ENCODE results near the gene BMPER. TPM values are rescaled to one million over a fixed set of nuclear protein-coding genes. Genes with fewer than 3 reads are reported as not detected.

BMPER gene
- total RNA-seq, 4 donors from 2014 or later, result 1.0 to 22.5 (median 12.0) TPM

GRCh38 chr7:34061149-34061548 is 155.8 kb downstream of the BMPER start:
- Histone ChIP-seq H3K36me3 (peaks cover 0 to under 1% of the 10 kb centered on the region in 2 donors), H3K27ac (no peak overlapping the region), H3K4me1 (peaks cover 0 to 36% (median 2%) of the 10 kb centered on the region in 3 donors), H3K4me3 (no peak overlapping the region), H3K9me3 (no peaks in the 10 kb centered on the region), H3K27me3 (no peaks in the 10 kb centered on the region)
- 67 to 100% methylated on average over 2 of the region's 2 CpGs for WGBS, 2 donors (ENCODE audit: low coverage in 1 of 2)
- peak; percentile 67 for ATAC-seq
- TF ChIP-seq POLR2A (IDR thresholded peaks at IDR 0.05) (no peak), POLR2AphosphoS5 (IDR thresholded peaks at IDR 0.05) (peak; percentile 35), CTCF (IDR thresholded peaks at IDR 0.05) (no peak)

GRCh38 chr7:34062341-34062740 is 157.0 kb downstream of the BMPER start:
- H3K27ac ChIP-seq, result no peak overlapping the region
- no peaks in the 10 kb centered on the region for H3K9me3 ChIP-seq
- 75 to 100% methylated on average over 4 of the region's 4 CpGs for WGBS, 2 donors (ENCODE audit: low coverage in 1 of 2)
- H3K4me3 ChIP-seq, result no peak overlapping the region
- TF ChIP-seq CTCF (IDR thresholded peaks at IDR 0.05) (no peak), EP300 (IDR thresholded peaks at IDR 0.05) (no peak), POLR2AphosphoS5 (IDR thresholded peaks at IDR 0.05) (no peak), POLR2A (IDR thresholded peaks at IDR 0.05) (no peak)
- H3K27me3 ChIP-seq, result no peaks in the 10 kb centered on the region
- no peak for ATAC-seq
- no peaks in the 10 kb centered on the region for H3K36me3 ChIP-seq
- peaks cover 0 to 47% (median 2%) of the 10 kb centered on the region in 3 donors for H3K4me1 ChIP-seq

GRCh38 chr7:34062826-34063225 is 157.5 kb downstream of the BMPER start:
- Histone ChIP-seq H3K4me1 (peaks cover 0 to 51% (median 2%) of the 10 kb centered on the region in 3 donors), H3K9me3 (no peaks in the 10 kb centered on the region), H3K27ac (no peak overlapping the region), H3K27me3 (no peaks in the 10 kb centered on the region), H3K36me3 (no peaks in the 10 kb centered on the region), H3K4me3 (no peak overlapping the region)
- no peak for ATAC-seq
- TF ChIP-seq CTCF (IDR thresholded peaks at IDR 0.05) (no peak), POLR2A (IDR thresholded peaks at IDR 0.05) (no peak), EP300 (IDR thresholded peaks at IDR 0.05) (no peak), POLR2AphosphoS5 (IDR thresholded peaks at IDR 0.05) (no peak)

GRCh38 chr7:34064519-34065158 is 159.3 kb downstream of the BMPER start:
- WGBS, 2 donors (ENCODE audit: low coverage in 1 of 2), result 36 to 68% methylated on average over 3 to 4 of the region's 4 CpGs
- peak; percentile 44 for ATAC-seq
- H3K27ac ChIP-seq, result peak overlapping the region in 1 of 4 donors; percentile 20

More at GRCh38 chr7:34064519-34065158, 159.3 kb downstream of the BMPER start:
- TF ChIP-seq POLR2AphosphoS5 (IDR thresholded peaks at IDR 0.05) (peak; percentile 85), CTCF (IDR thresholded peaks at IDR 0.05) (no peak), POLR2A (IDR thresholded peaks at IDR 0.05) (no peak), EP300 (IDR thresholded peaks at IDR 0.05) (no peak)
- no peaks in the 10 kb centered on the region for H3K27me3 ChIP-seq
- peaks cover 0 to 7% (median 0%) of the 10 kb centered on the region in 3 donors for H3K9me3 ChIP-seq
- peaks cover 0 to 38% (median 2%) of the 10 kb centered on the region in 3 donors for H3K4me1 ChIP-seq
- H3K4me3 ChIP-seq, result no peak overlapping the region
- H3K36me3 ChIP-seq, result no peaks in the 10 kb centered on the region
